Nephron progenitor cell (in vitro differentiated cells): ENCODE results near the gene APOBEC3C.
"Not testable (repeated sequence)": the region's sequence is repeated elsewhere in the genome, so short reads cannot be mapped to it uniquely, and the experiment has no call there.

Experiments
- DNase-seq: peaks from one replicate; pipeline ENCODE4 v3.0.0; 2021
- H3K27ac Mint-ChIP-seq: 2 replicates; pipeline ENCODE4 v1.8.0; 2021; ENCODE audit warnings: mild to moderate bottlenecking, moderate library complexity, mixed read lengths
- H3K27me3 Mint-ChIP-seq: 2 replicates; pipeline ENCODE4 v1.8.0; 2021; ENCODE audit warnings: mild to moderate bottlenecking, low read depth, mixed read lengths; ENCODE audit not compliant: poor library complexity
- H3K36me3 Mint-ChIP-seq: 2 replicates; pipeline ENCODE4 v1.8.0; 2021; ENCODE audit warnings: low read depth, mixed read lengths
- H3K4me1 Mint-ChIP-seq: 2 replicates; pipeline ENCODE4 v1.8.0; 2021; ENCODE audit warnings: mixed read lengths
- H3K4me3 Mint-ChIP-seq: 2 replicates; pipeline ENCODE4 v1.8.0; 2021; ENCODE audit warnings: mild to moderate bottlenecking, moderate library complexity, mixed read lengths
- H3K9me3 Mint-ChIP-seq: 2 replicates; pipeline ENCODE4 v1.8.0; 2021; ENCODE audit warnings: mild to moderate bottlenecking, moderate library complexity, mixed read lengths
- CTCF ChIP-seq: fragments of 200-600 bp; sonication (generic); IDR thresholded peaks from 2 replicates; pipeline ENCODE4 v1.5.0; 2021; ENCODE audit warnings: antibody characterized with exemption

The APOBEC3C gene

DNA sequence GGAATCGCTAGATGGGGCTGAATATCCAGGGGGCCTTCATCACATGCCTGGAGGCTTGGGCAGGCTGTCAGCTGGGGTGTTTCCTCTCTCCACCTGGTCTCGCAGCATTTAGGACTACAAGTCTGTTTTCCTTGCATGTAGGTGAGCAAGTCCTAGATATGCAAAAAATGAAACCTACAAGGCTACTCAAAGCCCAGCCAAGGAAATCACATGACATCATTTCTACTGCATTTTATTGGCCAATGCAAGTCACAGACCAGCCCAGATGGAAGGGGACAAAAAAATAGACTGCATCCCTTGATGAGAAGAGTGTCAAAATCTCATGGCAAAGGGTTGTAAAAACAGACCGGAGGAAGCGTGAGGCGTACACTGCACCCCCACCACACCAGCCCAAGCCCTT lies 41.5 kb upstream of the APOBEC3C start:
- DNase-seq: no peak
- Mint-ChIP-seq H3K4me3 (no peak overlapping the region), H3K27me3 (peaks cover 35% of the 10 kb centered on the region), H3K36me3 (no peaks in the 10 kb centered on the region), H3K27ac (no peak overlapping the region), H3K9me3 (peaks cover 33% of the 10 kb centered on the region), H3K4me1 (peaks cover 10% of the 10 kb centered on the region)
- no peak for TF ChIP-seq CTCF

- no peak overlapping the region for H3K27ac Mint-ChIP-seq
- DNase-seq: peak; percentile 70
- peaks cover 39% of the 10 kb centered on the region for H3K27me3 Mint-ChIP-seq
- peaks cover 10% of the 10 kb centered on the region for H3K4me1 Mint-ChIP-seq
- no peak overlapping the region for H3K4me3 Mint-ChIP-seq
- peaks cover 4% of the 10 kb centered on the region for H3K36me3 Mint-ChIP-seq
- peaks cover 40% of the 10 kb centered on the region for H3K9me3 Mint-ChIP-seq
- TF ChIP-seq CTCF: peak; percentile 77
Observed at GRCh38 chr22:38973289-38974169, 40.5 kb upstream of the APOBEC3C start.

DNA sequence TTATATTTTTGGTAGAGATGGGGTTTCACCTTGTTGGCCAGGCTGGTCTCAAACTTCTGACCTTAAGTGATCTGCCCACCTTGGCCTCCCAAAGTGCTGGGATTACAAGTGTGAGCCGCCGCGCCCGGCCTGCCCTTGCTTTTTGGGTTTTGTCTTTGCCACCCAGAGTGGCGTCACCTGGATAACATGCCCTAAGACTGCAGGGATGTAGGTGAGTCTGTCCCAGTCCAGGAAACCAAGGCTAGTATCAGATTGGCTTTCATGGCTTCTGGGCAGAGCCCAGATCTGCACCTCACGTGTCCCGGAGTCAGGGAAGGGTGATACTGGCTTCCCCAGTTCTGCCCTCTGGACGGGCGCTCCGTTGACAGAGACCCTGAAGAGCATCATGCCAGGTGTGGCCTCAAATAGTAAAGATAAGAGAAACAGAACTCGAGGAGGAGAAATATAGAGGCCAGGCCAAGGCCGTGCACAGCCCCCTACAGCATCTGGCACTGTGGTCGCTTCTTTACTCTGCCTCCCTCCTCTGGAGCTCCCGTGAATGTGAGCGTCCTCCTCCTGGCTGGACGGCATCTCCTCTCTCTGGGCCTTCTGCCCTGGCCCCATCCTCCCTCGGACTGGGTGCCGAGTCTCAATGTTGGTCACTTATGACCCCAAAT lies 39.8 kb upstream of the APOBEC3C start:
- Mint-ChIP-seq H3K4me3 (no peak overlapping the region), H3K27me3 (peaks cover 37% of the 10 kb centered on the region), H3K36me3 (peaks cover 4% of the 10 kb centered on the region), H3K9me3 (peaks cover 44% of the 10 kb centered on the region), H3K4me1 (peaks cover 6% of the 10 kb centered on the region), H3K27ac (no peak overlapping the region)
- no peak for TF ChIP-seq CTCF
- no peak for DNase-seq

DNA sequence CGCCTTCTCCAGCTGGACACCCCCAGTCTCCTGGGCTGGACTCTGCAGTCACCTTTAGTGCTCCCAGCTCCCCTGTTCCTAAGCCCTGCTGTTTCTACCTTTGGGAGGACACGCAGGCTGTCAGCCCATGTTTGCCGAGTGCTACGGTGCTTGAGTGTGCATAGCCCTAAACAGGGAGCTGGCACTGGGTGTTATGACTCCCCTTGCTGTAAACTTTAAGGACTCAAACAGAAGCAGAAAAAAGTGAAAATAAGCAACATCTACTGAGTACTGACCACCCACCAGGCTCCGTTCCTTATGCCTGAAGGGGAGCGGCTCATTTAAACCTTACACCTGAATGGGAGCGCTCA lies 39.3 kb upstream of the APOBEC3C start:
- no peak for DNase-seq
- Mint-ChIP-seq H3K4me1 (peaks cover 6% of the 10 kb centered on the region), H3K27ac (no peak overlapping the region), H3K36me3 (peaks cover 4% of the 10 kb centered on the region), H3K27me3 (peaks cover 32% of the 10 kb centered on the region), H3K4me3 (no peak overlapping the region), H3K9me3 (peaks cover 47% of the 10 kb centered on the region)
- TF ChIP-seq CTCF: no peak

- Mint-ChIP-seq H3K4me1 (peaks cover 13% of the 10 kb centered on the region), H3K9me3 (peaks cover 54% of the 10 kb centered on the region), H3K27me3 (peaks cover 20% of the 10 kb centered on the region)
- not testable (repeated sequence) for H3K36me3 Mint-ChIP-seq, H3K27ac Mint-ChIP-seq, DNase-seq, H3K4me3 Mint-ChIP-seq
Observed at GRCh38 chr22:38977289-38977688, 36.8 kb upstream of the APOBEC3C start.

GRCh38 chr22:38980587-38980986 lies 33.5 kb upstream of the APOBEC3C start:
- not testable (repeated sequence) for DNase-seq, H3K27ac Mint-ChIP-seq, H3K4me3 Mint-ChIP-seq
- Mint-ChIP-seq H3K27me3 (peaks cover 17% of the 10 kb centered on the region), H3K9me3 (peaks cover 69% of the 10 kb centered on the region), H3K36me3 (peaks cover 13% of the 10 kb centered on the region), H3K4me1 (peaks cover 20% of the 10 kb centered on the region)
